Hepatocyte (in vitro differentiated cells): ENCODE measurements around the gene FAM20A.

Experiments
- CTCF ChIP-seq: fragments of 200-600 bp; sonication (generic); IDR thresholded peaks from 2 replicates; pipeline ENCODE4 v1.5.1; 2016; ENCODE audit warnings: antibody characterized with exemption, mild to moderate bottlenecking; ENCODE audit not compliant: poor library complexity
- EZH2 ChIP-seq: fragments of 200-600 bp; sonication (generic); IDR thresholded peaks from 2 replicates; pipeline ENCODE4 v1.6.1; 2016; ENCODE audit warnings: antibody characterized with exemption, mild to moderate bottlenecking, borderline replicate concordance

DNA sequence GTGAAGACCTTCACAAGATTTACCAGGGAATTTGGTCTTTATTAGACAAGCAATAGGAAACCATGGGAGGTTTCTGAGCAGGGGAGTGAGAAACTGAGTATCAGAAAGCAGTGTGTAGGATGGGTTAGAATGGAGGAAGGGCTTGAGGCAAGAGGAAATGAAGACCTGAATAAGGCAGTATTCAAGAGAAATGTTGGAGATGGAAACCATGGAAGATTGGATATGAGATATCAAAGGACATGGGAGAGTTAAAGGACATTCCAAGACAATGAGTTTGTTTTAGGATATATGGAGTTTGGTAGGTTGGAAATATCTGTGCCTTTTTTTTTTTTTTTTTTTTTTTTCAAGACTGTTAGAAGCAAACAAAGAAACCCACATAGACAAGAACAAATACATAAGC is 21.3 kb upstream of the FAM20A start:
- no peak for TF ChIP-seq CTCF
- no peak for TF ChIP-seq EZH2
